B cell (primary cell): ENCODE data around the gene S100A9. TPM values are rescaled to one million over a fixed set of nuclear protein-coding genes. Genes with fewer than 3 reads are reported as not detected.

ENCODE experiments used
- ATAC-seq: fragments of 200-7000 bp; cut with Tn5 transposase; one replicate; pipeline ENCODE4 v1.10.0; 2021; ENCODE audit warnings: low read depth, mild to moderate bottlenecking, moderate number of reproducible peaks, moderate library complexity
- CTCF ChIA-PET: fragments of 350-600 bp; sonication (Branson Sonifier 250); formaldehyde crosslinking; loops from one replicate; lab custom pipeline; 2021; ENCODE audit warnings: antibody characterized with exemption, inconsistent platforms; lab: Charles Lee
- POLR2A ChIA-PET: fragments of 350-600 bp; sonication (Branson Sonifier 250); formaldehyde crosslinking; loops from one replicate; lab custom pipeline; 2021; ENCODE audit warnings: antibody characterized with exemption; lab: Charles Lee
- DNase-seq: peaks from one replicate; pipeline ENCODE4 v3.0.0; 2013
- H2AFZ ChIP-seq: 2 replicates; pipeline ENCODE4 v1.6.1; 2012; ENCODE audit warnings: mild to moderate bottlenecking, low read depth, low read length; ENCODE audit not compliant: insufficient read depth, poor library complexity, severe bottlenecking
- H3K27ac ChIP-seq, 2 donors: 1 replicate in 1 of 2; 2 replicates in 1 of 2; pipeline ENCODE4 v1.5.1; 2012 to 2013; ENCODE audit warnings: low read length in 2 of 2, mild to moderate bottlenecking in 2 of 2, moderate library complexity in 1 of 2
- H3K27me3 ChIP-seq, 4 experiments: fragments of 200-600 bp in 1 of 4; sonication (generic) in 1 of 4; replicated peaks in 1 of 4; 1 replicate in 2 of 4; 2 replicates in 2 of 4; pipeline versions ENCODE4 v1.6.1 to v1.7.0; 2013 to 2016; ENCODE audit warnings: low read length in 3 of 4, mild to moderate bottlenecking in 2 of 4, mixed read lengths in 1 of 4, moderate library complexity in 1 of 4; ENCODE audit not compliant: insufficient read depth in 4 of 4, control insufficient read depth in 3 of 4; ENCODE audit errors: control extremely low read depth in 1 of 4
- H3K36me3 ChIP-seq, 2 experiments: replicated peaks in 1 of 2; 1 replicate in 1 of 2; 2 replicates in 1 of 2; pipeline versions ENCODE4 v1.6.1 to v1.7.1; 2013; ENCODE audit warnings: low read length in 1 of 2; ENCODE audit not compliant: insufficient read depth in 2 of 2, control insufficient read depth in 1 of 2; ENCODE audit errors: control extremely low read depth in 1 of 2, extremely low read depth in 1 of 2
- H3K4me1 ChIP-seq, 2 donors: fragments of 200-600 bp in 1 of 2; sonication (generic) in 1 of 2; 1 replicate in 1 of 2; 2 replicates in 1 of 2; pipeline versions ENCODE4 v1.5.1 to v1.6.1; 2013 to 2017; ENCODE audit warnings: low read length in 2 of 2; ENCODE audit not compliant: control insufficient read depth in 2 of 2, insufficient read depth in 2 of 2
- H3K4me2 ChIP-seq: replicated peaks from 2 replicates; pipeline ENCODE3; 2012; ENCODE audit warnings: mild to moderate bottlenecking, low read depth, low read length; ENCODE audit not compliant: poor library complexity, severe bottlenecking
- H3K4me3 ChIP-seq, 5 experiments: fragments of 200-600 bp in 1 of 5; sonication (generic) in 1 of 5; 1 replicate in 3 of 5; 2 replicates in 2 of 5; pipeline versions ENCODE4 v1.5.1 to v1.7.0; 2011 to 2016; ENCODE audit warnings: low read length in 4 of 5, mild to moderate bottlenecking in 4 of 5, low read depth in 2 of 5, control low read depth in 1 of 5, moderate library complexity in 1 of 5; ENCODE audit not compliant: insufficient read depth in 1 of 5; ENCODE audit errors: control extremely low read depth in 1 of 5, extremely low read depth in 1 of 5
- H3K79me2 ChIP-seq: fragments of 200-600 bp; sonication (generic); one replicate; pipeline ENCODE4 v1.6.0; 2016; ENCODE audit warnings: low read length; ENCODE audit not compliant: control insufficient read depth, insufficient read depth
- H3K9ac ChIP-seq: fragments of 200-600 bp; sonication (generic); 2 replicates; pipeline ENCODE4 v1.6.1; 2017; ENCODE audit warnings: mild to moderate bottlenecking, low read length, moderate library complexity
- H3K9me3 ChIP-seq, 3 donors: one replicate each; pipeline versions ENCODE4 v1.6.1 to v1.7.1; 2013; ENCODE audit warnings: low read length in 2 of 3; ENCODE audit not compliant: control insufficient read depth in 2 of 3, insufficient read depth in 1 of 3; ENCODE audit errors: control extremely low read depth in 1 of 3
- H4K20me1 ChIP-seq: 2 replicates; pipeline ENCODE4 v1.6.0; 2012; ENCODE audit warnings: mild to moderate bottlenecking, low read length; ENCODE audit not compliant: insufficient read depth, control insufficient read depth, poor library complexity, severe bottlenecking
- H3K27ac Mint-ChIP-seq: one replicate; pipeline ENCODE4 v1.8.0; 2021; ENCODE audit warnings: mixed read lengths
- H3K27me3 Mint-ChIP-seq: one replicate; pipeline ENCODE4 v1.8.0; 2021; ENCODE audit warnings: mixed read lengths
- H3K4me1 Mint-ChIP-seq: one replicate; pipeline ENCODE4 v1.8.0; 2021; ENCODE audit warnings: mixed read lengths
- H3K4me3 Mint-ChIP-seq: one replicate; pipeline ENCODE4 v1.8.0; 2021; ENCODE audit warnings: mixed read lengths
- H3K9me3 Mint-ChIP-seq: one replicate; pipeline ENCODE4 v1.8.0; 2022; ENCODE audit warnings: mixed read lengths; ENCODE audit not compliant: insufficient read depth
- CTCF ChIP-seq: fragments of 200-600 bp; IDR thresholded peaks from one replicate; pipeline ENCODE4 v1.8.0; 2022; ENCODE audit warnings: antibody characterized with exemption, mild to moderate bottlenecking
- EZH2 ChIP-seq: IDR thresholded peaks from 2 replicates; pipeline ENCODE4 v1.6.1; 2012; ENCODE audit warnings: borderline replicate concordance, low read depth, mild to moderate bottlenecking, moderate library complexity, low read length; ENCODE audit not compliant: insufficient read depth, poor library complexity, severe bottlenecking
- WGBS: methylation state at CpG from one replicate; pipeline ENCODE4 v1.1.5; 2013; ENCODE audit warnings: missing lambda C conversion rate; ENCODE audit not compliant: insufficient coverage; 5-methylcytosine and 5-hydroxymethylcytosine counted together
- intact Hi-C: fragments of 100-400 bp; cut with micrococcal nuclease; formaldehyde crosslinking; loops from one replicate; pipeline ENCODE4 v1.10.0; 2022
- polyA plus RNA-seq: library from polyadenylated mRNA; depleted of rRNA; stranded (reverse); fragments of >200 nt; gene quantifications from 2 replicates; pipeline ENCODE4 v1.2.3, GENCODE V29; 2012
- total RNA-seq, 2 donors: library from RNA; stranded (reverse); fragments of 120-200 nt in 1 of 2; gene quantifications; 1 replicate in 1 of 2; 2 replicates in 1 of 2; pipeline versions ENCODE4 v1.2.3 to v1.2.4, GENCODE V29; 2013 to 2022

S100A9 gene
- total and polyA plus RNA-seq, 2 donors (not counting 1 experiment from before 2014, with no cell fraction given) = 4.2 to 66.6 TPM

GRCh38 chr1:153379591-153379990 is 21.9 kb downstream of the S100A9 start:
- no peak overlapping the region for H3K4me2 ChIP-seq
- no peaks in the 10 kb centered on the region for H4K20me1 ChIP-seq
- H2AFZ ChIP-seq = no peak overlapping the region
- H3K4me3 ChIP-seq = no peak overlapping the region
- H3K79me2 ChIP-seq = no peaks in the 10 kb centered on the region
- Mint-ChIP-seq H3K27me3 (peaks cover 45% of the 10 kb centered on the region), H3K4me1 (no peaks in the 10 kb centered on the region), H3K9me3 (no peaks in the 10 kb centered on the region), H3K27ac (no peak overlapping the region), H3K4me3 (no peak overlapping the region)
- H3K36me3 ChIP-seq = no peaks in the 10 kb centered on the region
- H3K9me3 ChIP-seq = peaks cover 0 to 6% (median 0%) of the 10 kb centered on the region in 3 donors
- H3K9ac ChIP-seq = no peak overlapping the region
- ChIA-PET CTCF (no interaction called here), POLR2A (no interaction called here)
- ATAC-seq (no peak), DNase-seq (no peak)
- no peaks in the 10 kb centered on the region for H3K4me1 ChIP-seq
- TF ChIP-seq EZH2 (no peak), CTCF (no peak)
- 95% methylated on average over 7 of the region's 10 CpGs for WGBS
- no peak overlapping the region for H3K27ac ChIP-seq
- H3K27me3 ChIP-seq = peaks cover 0 to 10% (median 4%) of the 10 kb centered on the region in 4 experiments
- intact Hi-C loops = no loop called here

- Histone ChIP-seq H3K4me1 (no peaks in the 10 kb centered on the region), H2AFZ (no peak overlapping the region), H3K9ac (no peak overlapping the region), H3K27me3 (peaks cover 0 to 7% (median 3%) of the 10 kb centered on the region in 4 experiments), H3K27ac (no peak overlapping the region), H3K79me2 (no peaks in the 10 kb centered on the region), H3K9me3 (peaks cover 0 to 6% (median 0%) of the 10 kb centered on the region in 3 donors), H3K4me2 (no peak overlapping the region), H3K4me3 (no peak overlapping the region), H4K20me1 (no peaks in the 10 kb centered on the region), H3K36me3 (no peaks in the 10 kb centered on the region)
- H3K9me3 Mint-ChIP-seq = no peaks in the 10 kb centered on the region
- CTCF ChIA-PET = no interaction called here
- WGBS = 100% methylated on average over 13 of the region's 23 CpGs
- peaks cover 43% of the 10 kb centered on the region for H3K27me3 Mint-ChIP-seq
- no peak for ATAC-seq
- intact Hi-C loops = no loop called here
- TF ChIP-seq CTCF (no peak), EZH2 (no peak)
- H3K4me3 Mint-ChIP-seq = no peak overlapping the region
- no peak overlapping the region for H3K27ac Mint-ChIP-seq
- no peak for DNase-seq
- POLR2A ChIA-PET = no interaction called here
- no peaks in the 10 kb centered on the region for H3K4me1 Mint-ChIP-seq
Observed at GRCh38 chr1:153380711-153381110, 23.1 kb downstream of the S100A9 start.
